Effector memory CD4-positive, alpha-beta T cell (primary cell): ENCODE results near the gene BAIAP2L1.

ENCODE experiments used
- DNase-seq, 3 donors: peaks; one replicate each; pipeline ENCODE4 v3.0.0-alpha.2; 2020
- H3K27ac ChIP-seq: 2 replicates; pipeline ENCODE4 v1.7.0; 2013; ENCODE audit warnings: mild to moderate bottlenecking, low read length, moderate library complexity; ENCODE audit not compliant: insufficient read depth, poor library complexity, severe bottlenecking
- H3K27me3 ChIP-seq: replicated peaks from 2 replicates; pipeline ENCODE4 v1.7.0; 2013; ENCODE audit warnings: mild to moderate bottlenecking, low read length; ENCODE audit not compliant: insufficient read depth, control insufficient read depth, poor library complexity, severe bottlenecking
- H3K36me3 ChIP-seq: 2 replicates; pipeline ENCODE4 v1.7.0; 2013; ENCODE audit warnings: mild to moderate bottlenecking, low read length, moderate library complexity; ENCODE audit not compliant: control insufficient read depth, insufficient read depth
- H3K4me1 ChIP-seq: 2 replicates; pipeline ENCODE4 v1.7.0; 2013; ENCODE audit warnings: low read length, mild to moderate bottlenecking; ENCODE audit not compliant: control insufficient read depth, insufficient read depth, poor library complexity, severe bottlenecking
- H3K4me3 ChIP-seq: 2 replicates; pipeline ENCODE4 v1.7.0; 2013; ENCODE audit warnings: low read length, low read depth, mild to moderate bottlenecking; ENCODE audit not compliant: insufficient read depth, poor library complexity, severe bottlenecking
- H3K9me3 ChIP-seq: 2 replicates; pipeline ENCODE4 v1.7.0; 2013; ENCODE audit warnings: mild to moderate bottlenecking, low read length, moderate library complexity; ENCODE audit not compliant: control insufficient read depth

Gene BAIAP2L1

GRCh38 chr7:98281757-98282606, 118.9 kb downstream of the BAIAP2L1 start:
- peak overlapping the region; percentile 77 for H3K27ac ChIP-seq
- peaks cover 28% of the 10 kb centered on the region for H3K4me1 ChIP-seq
- no peaks in the 10 kb centered on the region for H3K36me3 ChIP-seq
- DNase-seq = peak in 2 of 3 donors; percentile 29 to 39
- peak overlapping the region; percentile 89 for H3K4me3 ChIP-seq
- no peaks in the 10 kb centered on the region for H3K9me3 ChIP-seq
- H3K27me3 ChIP-seq = no peaks in the 10 kb centered on the region

GRCh38 chr7:98280791-98281756, 119.8 kb downstream of the BAIAP2L1 start, which contains the start of gene BRI3:
TSS of gene BRI3 (plus strand) at chr7:98281686. CDS start at chr7:98281796, 110 bp downstream.
- H3K9me3 ChIP-seq = no peaks in the 10 kb centered on the region
- H3K4me3 ChIP-seq = peak within 1 kb of the TSS; percentile 89
- H3K27ac ChIP-seq = peak within 1 kb of the TSS; percentile 77
- no peaks in the 10 kb centered on the region for H3K36me3 ChIP-seq
- no peaks in the 10 kb centered on the region for H3K27me3 ChIP-seq
- peaks cover 28% of the 10 kb centered on the region for H3K4me1 ChIP-seq
- peak; percentile 85 to 90 (median 89) for DNase-seq

- no peak for DNase-seq
- Histone ChIP-seq H3K27ac (peak overlapping the region; percentile 71), H3K4me1 (peaks cover 28% of the 10 kb centered on the region), H3K4me3 (peak overlapping the region; percentile 63), H3K9me3 (no peaks in the 10 kb centered on the region), H3K27me3 (no peaks in the 10 kb centered on the region), H3K36me3 (no peaks in the 10 kb centered on the region)
Observed at GRCh38 chr7:98280296-98280695, 120.6 kb downstream of the BAIAP2L1 start.

GRCh38 chr7:98278936-98279335, 122.0 kb downstream of the BAIAP2L1 start:
- no peaks in the 10 kb centered on the region for H3K36me3 ChIP-seq
- H3K4me3 ChIP-seq = no peak overlapping the region
- H3K27ac ChIP-seq = no peak overlapping the region
- H3K27me3 ChIP-seq = no peaks in the 10 kb centered on the region
- no peak for DNase-seq
- H3K4me1 ChIP-seq = peaks cover 24% of the 10 kb centered on the region
- no peaks in the 10 kb centered on the region for H3K9me3 ChIP-seq

GRCh38 chr7:98278408-98278807, 122.5 kb downstream of the BAIAP2L1 start:
- Histone ChIP-seq H3K4me3 (no peak overlapping the region), H3K9me3 (no peaks in the 10 kb centered on the region), H3K27ac (no peak overlapping the region), H3K36me3 (no peaks in the 10 kb centered on the region), H3K27me3 (no peaks in the 10 kb centered on the region), H3K4me1 (peaks cover 20% of the 10 kb centered on the region)
- no peak for DNase-seq

- H3K4me1 ChIP-seq = peaks cover 6% of the 10 kb centered on the region
- H3K27me3 ChIP-seq = no peaks in the 10 kb centered on the region
- no peak for DNase-seq
- H3K4me3 ChIP-seq = no peak overlapping the region
- H3K36me3 ChIP-seq = no peaks in the 10 kb centered on the region
- H3K27ac ChIP-seq = no peak overlapping the region
- no peaks in the 10 kb centered on the region for H3K9me3 ChIP-seq
Observed at GRCh38 chr7:98276241-98276761, 124.6 kb downstream of the BAIAP2L1 start.

GRCh38 chr7:98267303-98267702, 133.6 kb downstream of the BAIAP2L1 start:
- DNase-seq = no peak
- Histone ChIP-seq H3K4me1 (no peaks in the 10 kb centered on the region), H3K27ac (no peak overlapping the region), H3K36me3 (no peaks in the 10 kb centered on the region), H3K4me3 (no peak overlapping the region), H3K27me3 (no peaks in the 10 kb centered on the region), H3K9me3 (no peaks in the 10 kb centered on the region)

- Histone ChIP-seq H3K27me3 (no peaks in the 10 kb centered on the region), H3K27ac (no peak overlapping the region), H3K36me3 (no peaks in the 10 kb centered on the region), H3K9me3 (no peaks in the 10 kb centered on the region), H3K4me3 (no peak overlapping the region), H3K4me1 (no peaks in the 10 kb centered on the region)
- no peak for DNase-seq
Observed at GRCh38 chr7:98266840-98267239, 134.1 kb downstream of the BAIAP2L1 start.

- H3K4me1 ChIP-seq = no peaks in the 10 kb centered on the region
- no peaks in the 10 kb centered on the region for H3K9me3 ChIP-seq
- H3K36me3 ChIP-seq = peaks cover 4% of the 10 kb centered on the region
- DNase-seq = no peak
- H3K27ac ChIP-seq = no peak overlapping the region
- no peaks in the 10 kb centered on the region for H3K27me3 ChIP-seq
- no peak overlapping the region for H3K4me3 ChIP-seq
Observed at GRCh38 chr7:98265841-98266271, 135.0 kb downstream of the BAIAP2L1 start.
